HG03354 (cell line): ENCODE measurements around the gene CRELD1.
"Not testable (repeated sequence)": the region's sequence is repeated elsewhere in the genome, so short reads cannot be mapped to it uniquely, and the experiment has no call there.

Source experiments
- ATAC-seq: cut with Tn5 transposase; IDR thresholded peaks from one replicate; pipeline ENCODE4 v1.9.1; 2021; ENCODE audit warnings: mild to moderate bottlenecking; ENCODE audit not compliant: unreplicated experiment, poor library complexity, severe bottlenecking

Gene CRELD1

DNA sequence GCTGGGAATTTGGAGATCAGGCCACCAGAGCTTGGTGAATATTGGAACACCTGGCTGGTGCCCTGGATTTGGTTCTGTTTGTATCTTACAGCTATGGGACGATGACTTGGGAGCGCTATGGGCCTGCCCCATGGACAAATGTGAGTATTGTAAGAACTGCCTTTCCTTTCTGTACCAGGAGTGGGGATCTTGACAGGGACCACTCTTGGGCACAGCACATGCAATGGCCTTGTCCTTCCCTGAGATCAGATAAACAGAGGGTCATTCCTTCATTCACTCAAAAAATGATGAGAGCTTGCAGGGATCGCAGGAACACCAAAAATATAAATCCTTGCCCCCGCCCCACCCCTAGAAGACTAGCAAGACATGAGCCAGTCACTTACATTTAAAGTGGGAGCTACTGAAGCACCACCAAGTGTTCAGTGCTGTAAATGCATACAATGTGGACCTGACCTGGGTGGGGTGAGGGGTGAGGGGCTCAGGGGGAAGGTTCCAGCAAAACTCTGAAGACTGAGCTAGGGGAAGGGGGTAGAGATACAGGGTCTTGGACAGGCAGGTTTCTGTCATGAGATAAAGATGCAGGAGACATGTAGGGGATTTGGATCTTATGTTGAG, 2.7 kb upstream of the CRELD1 start:
- no peak for ATAC-seq

DNA sequence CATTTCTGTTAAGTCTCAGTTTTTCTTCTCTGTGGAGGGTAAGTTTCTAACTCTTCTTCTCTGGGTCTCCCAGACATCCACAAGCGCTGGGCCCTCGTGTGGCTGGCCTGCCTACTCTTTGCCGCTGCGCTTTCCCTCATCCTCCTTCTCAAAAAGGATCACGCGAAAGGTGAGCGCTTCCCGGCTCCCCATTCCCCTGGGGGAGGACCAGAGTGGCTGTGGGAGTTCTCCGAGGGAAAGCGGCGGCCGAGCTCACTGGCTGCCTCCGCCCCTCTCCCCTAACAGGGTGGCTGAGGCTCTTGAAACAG, 1.1 kb upstream of the CRELD1 start:
- ATAC-seq: no peak

DNA sequence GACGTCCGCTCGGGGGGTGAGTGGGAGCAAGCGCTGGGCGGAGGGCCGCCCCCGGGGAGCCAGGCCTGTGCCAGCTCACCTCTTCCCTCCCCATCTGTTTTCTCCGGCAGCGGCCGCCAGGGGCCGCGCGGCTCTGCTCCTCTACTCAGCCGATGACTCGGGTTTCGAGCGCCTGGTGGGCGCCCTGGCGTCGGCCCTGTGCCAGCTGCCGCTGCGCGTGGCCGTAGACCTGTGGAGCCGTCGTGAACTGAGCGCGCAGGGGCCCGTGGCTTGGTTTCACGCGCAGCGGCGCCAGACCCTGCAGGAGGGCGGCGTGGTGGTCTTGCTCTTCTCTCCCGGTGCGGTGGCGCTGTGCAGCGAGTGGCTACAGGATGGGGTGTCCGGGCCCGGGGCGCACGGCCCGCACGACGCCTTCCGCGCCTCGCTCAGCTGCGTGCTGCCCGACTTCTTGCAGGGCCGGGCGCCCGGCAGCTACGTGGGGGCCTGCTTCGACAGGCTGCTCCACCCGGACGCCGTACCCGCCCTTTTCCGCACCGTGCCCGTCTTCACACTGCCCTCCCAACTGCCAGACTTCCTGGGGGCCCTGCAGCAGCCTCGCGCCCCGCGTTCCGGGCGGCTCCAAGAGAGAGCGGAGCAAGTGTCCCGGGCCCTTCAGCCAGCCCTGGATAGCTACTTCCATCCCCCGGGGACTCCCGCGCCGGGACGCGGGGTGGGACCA, 632 bp upstream of the CRELD1 start:
- ATAC-seq: peak; percentile 72

DNA sequence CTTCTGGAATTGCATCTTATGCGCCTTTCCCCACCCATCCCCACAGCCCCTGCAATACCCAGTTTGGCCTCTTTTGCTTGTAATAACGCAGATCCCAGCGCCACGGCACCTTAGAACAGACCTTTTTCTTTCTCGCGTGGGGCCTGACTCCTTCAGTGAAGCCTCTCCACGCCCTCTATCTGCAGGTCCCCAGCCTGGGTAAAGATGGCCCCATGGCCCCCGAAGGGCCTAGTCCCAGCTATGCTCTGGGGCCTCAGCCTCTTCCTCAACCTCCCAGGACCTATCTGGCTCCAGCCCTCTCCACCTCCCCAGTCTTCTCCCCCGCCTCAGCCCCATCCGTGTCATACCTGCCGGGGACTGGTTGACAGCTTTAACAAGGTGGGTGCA, 594 bp downstream of the CRELD1 start:
- ATAC-seq: no peak

DNA sequence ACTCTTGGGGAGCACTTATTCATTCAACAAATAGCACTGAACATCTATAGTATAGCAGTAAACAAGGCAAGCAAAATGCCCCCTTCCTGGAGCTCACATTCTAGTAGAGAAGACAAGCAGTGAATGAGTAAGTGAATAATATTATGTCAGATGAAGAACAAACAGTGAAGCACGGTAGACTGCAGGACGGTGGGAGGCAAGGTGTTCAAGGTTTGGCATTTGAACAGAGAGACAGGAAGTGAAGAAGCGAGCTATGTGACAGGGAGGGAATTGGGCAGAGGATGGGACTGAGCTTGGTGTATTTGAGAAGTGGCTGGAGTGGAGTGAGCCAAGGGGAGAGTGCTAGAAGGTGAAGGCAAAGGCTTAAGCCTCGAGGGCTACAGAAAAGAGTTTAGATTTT, 1.4 kb downstream of the CRELD1 start:
- no peak for ATAC-seq

DNA sequence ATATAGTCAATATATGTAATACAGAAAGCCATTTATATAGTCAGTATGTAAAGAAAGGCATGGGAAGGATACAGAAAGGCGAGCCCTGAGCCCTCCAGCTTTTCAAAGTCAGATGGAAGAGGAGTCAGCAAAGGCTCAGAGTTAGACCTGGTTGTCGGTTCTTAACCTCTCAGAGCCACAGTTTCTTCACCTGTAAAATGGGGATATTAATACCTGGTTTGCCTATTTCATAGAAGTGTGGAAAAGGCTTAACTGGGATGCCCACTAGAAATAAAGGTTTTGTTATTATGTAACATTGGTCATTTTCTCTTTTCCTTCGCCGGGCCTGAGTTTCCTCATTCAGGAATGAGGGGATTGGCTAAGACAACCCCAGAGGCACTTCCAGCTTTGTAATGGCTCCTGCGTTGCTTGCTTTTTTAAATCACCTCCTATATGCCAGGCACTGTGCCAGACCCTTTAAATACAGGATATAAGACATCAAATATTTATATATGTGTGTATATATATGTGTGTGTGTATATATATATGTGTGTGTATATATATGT, 2.4 kb downstream of the CRELD1 start:
- no peak for ATAC-seq

DNA sequence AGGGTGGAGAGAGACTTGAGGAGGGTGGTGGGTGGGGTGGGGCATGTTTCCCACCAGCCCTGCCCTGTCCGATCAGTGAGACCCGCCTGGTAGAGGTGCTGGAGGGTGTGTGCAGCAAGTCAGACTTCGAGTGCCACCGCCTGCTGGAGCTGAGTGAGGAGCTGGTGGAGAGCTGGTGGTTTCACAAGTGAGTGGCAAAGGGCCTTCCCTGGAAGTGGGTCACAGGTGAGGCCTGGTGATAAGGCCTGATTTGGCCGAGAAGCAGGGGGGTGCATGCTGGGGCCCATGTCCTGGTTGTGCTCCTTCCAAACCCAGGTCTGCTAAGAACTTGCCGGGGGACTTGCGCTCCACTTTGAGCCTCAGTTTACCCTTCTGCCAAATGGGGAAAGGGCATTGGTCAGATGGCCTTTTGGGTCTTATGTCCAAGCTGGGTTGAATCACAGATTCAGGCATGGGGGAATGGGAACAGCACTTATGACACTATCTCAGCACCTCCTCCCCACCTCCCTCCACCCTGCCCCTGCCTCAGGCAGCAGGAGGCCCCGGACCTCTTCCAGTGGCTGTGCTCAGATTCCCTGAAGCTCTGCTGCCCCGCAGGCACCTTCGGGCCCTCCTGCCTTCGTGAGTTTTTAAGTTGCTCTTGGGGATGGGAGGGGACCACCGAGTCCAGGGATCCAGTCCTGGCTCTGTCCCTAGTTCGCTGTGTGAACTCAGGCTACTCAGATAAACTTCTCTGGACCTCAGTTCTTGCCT, 4.0 kb downstream of the CRELD1 start:
- no peak for ATAC-seq

DNA sequence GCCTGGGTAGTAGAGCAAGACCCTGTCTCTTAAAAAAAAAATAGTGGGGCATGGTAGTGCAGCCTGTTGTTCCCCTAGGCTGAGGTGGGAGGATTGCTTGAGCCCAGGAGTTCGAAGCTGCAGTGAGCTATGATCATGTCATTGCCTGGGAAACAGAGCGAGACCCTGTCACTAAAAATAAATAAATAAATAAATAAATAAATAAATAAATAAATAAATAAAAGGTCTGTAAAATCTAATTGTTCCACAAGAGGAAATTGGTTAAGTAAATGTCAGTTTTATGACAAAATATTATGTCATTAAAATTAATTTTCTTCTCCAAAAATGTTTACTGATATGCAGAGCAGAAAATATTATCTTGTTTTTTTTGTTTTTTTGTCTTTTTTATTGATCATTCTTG, 5.3 kb downstream of the CRELD1 start:
- no peak for ATAC-seq

DNA sequence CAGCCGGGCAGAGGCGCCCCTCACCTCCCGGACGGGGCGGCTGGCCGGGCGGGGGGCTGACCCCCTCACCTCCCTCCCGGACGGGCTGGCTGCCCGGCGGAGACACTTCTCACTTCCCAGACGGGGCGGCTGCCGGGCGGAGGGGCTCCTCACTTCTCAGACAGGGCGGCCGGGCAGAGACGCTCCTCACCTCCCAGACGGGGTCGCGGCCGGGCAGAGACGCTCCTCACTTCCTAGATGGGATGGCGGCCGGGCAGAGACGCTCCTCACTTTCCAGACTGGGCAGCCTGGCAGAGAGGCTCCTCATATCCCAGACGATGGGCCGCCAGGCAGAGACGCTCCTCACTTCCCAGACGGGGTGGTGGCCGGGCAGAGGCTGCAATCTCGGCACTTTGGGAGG, 6.3 kb downstream of the CRELD1 start:
- not testable (repeated sequence) for ATAC-seq

DNA sequence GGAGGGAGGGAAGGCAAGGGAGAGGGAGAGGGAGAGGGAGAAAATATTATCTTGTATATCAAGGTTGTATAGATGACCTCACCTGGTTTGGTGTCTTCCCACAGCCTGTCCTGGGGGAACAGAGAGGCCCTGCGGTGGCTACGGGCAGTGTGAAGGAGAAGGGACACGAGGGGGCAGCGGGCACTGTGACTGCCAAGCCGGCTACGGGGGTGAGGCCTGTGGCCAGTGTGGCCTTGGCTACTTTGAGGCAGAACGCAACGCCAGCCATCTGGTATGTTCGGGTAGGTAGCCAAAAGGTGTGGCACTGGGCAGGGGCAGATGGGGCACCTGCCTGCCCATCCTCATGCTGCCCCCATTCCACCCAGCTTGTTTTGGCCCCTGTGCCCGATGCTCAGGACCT, 7.1 kb downstream of the CRELD1 start:
- no peak for ATAC-seq

DNA sequence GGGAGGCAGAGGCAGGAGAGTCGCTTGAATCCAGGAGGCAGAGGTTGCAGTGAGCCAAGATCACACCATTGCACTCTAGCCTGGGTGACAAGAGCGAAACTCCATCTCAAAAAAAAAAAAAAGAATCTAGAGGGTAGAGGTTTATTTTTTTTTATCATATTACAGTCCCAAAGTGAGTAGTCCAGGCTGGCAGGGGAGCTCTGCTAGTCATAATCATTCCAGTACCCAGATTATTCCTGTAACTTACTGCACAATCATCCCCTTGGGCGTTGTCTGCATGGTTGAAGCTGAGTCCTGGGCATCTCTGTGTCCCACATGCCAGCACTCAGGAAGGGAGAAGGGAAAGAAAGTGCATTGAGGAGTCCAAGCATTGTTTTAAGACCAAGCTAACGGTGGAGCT, 8.5 kb downstream of the CRELD1 start:
- no peak for ATAC-seq

DNA sequence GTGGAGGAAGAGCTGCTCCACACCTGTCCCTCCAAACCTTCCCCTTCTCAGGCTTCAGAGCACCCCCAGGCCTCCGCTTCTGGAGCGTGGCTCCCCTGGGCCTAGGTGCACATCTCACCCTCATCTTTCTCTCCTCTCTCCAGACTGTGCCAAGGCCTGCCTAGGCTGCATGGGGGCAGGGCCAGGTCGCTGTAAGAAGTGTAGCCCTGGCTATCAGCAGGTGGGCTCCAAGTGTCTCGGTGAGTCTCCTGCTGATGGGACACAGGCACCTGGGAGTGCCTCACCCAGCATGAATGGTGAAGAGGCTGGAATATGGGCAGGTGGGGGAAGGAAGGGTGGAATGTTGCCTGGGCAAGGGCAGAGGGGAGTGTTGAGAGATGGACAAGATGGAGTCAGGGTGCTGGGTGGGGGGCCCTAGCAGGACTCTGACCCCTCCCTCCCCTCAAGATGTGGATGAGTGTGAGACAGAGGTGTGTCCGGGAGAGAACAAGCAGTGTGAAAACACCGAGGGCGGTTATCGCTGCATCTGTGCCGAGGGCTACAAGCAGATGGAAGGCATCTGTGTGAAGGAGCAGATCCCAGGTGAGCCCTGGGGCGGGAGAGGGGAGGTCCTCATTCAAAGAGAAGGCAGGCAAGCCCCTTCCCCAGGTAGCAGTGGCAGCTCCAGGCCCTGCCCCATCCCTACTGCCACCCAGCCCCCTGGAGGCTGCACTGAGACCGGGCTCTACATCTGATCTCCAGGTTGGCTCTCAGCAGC, 9.5 kb downstream of the CRELD1 start:
- ATAC-seq: no peak

DNA sequence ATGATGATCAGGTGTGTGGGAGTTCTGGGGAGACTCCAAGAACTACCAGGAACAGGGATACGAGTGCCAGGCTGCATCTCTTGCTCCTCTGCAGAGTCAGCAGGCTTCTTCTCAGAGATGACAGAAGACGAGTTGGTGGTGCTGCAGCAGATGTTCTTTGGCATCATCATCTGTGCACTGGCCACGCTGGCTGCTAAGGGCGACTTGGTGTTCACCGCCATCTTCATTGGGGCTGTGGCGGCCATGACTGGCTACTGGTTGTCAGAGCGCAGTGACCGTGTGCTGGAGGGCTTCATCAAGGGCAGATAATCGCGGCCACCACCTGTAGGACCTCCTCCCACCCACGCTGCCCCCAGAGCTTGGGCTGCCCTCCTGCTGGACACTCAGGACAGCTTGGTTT, 10.6 kb downstream of the CRELD1 start:
- no peak for ATAC-seq

DNA sequence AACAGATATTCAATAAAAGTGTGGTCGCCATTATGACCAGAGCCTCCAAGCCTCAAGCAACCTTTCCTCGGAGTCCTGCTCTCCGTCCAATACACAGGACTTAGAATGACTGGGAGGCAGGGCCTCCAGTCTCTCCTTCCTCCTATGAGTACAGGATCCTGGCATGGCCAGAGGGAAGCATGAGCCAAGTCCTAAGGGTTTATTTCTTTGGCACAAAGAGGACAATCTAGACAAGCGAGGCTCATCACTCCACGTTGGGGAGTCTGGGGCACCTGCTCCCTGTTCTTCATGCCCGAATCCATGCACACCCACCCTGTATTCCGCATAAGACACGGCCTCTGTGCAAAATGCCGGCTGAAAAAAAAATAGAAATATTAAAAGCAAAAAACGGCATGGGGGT, 11.7 kb downstream of the CRELD1 start:
- ATAC-seq: no peak

DNA sequence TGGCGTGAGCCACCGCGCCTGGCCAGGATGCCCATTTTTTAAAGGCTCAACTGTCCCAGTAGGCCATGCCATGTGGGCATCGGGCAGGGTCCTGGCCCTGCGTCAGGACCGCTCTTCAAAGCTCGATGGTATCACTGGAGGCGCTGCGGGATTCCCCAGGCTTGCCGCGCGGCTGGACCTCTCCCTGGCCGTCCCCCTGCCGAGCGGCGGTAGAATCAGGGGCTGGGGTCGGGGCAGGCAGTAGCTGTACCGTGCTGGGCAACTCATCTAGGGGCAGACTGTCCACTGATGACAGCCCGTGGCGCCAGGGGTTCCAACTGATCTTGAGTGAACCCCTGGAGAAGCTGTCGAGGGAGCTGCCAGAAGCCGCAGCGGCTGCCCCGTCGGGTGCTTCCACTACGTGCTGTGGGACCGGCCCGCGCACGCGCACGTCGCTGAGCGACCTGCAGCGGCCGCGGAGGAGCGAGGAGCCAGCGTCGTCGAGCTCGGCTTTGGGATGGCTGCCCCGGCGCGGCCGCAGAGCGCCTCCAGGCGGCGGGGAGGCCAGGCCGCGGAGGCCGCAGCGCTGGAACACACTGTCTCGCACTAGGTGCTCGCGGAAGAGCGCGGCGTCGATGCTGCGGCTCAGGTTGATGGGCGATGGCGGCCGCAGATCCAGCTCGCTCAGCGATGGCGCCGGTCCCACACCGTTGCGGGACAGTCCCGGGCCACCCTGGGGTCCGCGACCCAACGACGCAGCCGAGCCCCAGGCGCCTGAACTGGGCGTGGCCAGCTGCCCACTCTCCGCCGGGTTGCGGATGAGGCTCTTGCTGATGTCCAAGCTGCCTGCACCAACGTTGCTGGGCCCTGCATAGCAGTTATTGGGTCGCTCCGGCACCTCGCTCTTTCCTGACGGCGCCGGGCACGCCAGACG, 12.7 kb downstream of the CRELD1 start:
- peak; percentile 49 for ATAC-seq

DNA sequence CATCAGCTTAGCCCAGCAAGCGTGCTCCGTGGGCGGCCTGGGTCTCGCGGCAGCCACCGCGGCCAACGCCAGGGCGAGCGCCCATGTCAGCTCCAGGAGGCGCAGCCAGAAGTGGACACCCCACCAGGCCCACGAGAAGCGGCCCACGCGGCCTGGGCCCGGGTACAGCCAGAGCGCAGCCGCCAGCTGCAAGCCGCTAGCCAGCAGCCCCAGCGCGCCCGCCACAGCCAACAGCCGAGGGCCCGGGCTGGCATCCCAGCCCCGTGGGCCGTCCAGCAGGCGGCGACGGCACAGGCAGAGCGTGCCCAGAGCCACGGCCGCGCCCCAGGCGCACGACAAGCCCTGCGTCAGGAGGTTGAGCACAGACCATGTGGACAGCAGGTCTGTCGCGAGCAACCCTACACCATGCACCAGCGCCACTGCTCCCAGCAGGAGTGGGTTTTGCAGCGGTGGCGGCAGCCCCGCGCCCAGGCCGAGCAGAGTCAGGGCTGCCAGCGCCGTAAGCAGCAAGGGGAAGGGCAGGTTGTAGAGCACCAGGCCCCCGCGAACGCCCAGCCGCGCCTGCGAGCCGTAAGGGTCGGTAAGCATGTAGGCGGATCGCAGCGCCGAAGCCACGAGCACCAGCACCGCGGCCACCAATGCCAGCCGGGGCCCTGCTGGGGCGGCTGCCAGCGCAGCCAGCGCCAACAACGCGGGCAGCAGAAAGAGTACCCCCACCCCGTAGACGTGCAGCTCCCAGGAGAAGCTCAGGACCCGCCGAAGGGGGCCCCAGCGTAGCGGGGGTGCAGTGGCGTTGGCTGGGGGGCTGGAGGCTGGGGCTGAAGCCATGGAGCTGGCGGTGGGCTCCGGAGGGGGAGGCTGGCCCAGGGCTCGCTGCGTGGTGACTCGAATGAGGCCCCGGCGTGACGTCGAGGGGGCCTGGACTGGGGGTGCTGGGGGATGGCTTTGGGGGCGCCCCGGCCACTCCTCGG, 13.7 kb downstream of the CRELD1 start:
- ATAC-seq: no peak

DNA sequence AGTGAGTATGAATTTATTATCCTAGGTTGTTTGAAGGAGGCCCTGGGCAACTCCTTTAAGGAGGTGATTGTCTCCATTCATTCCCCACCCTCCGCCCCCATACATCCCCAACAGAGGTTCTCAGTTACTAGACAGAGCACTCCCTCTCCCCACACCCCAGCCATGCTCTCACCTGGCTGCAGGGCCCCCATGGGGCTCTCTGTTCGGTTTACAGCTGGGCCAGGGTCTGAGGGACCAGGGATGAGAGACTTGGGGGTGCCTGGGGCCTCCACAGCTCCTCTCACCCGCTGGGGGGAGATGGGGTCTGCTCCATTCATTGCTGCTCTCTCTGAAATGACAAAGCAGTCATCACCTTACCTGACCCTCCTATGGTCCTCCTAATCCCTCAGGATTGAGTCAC, 15.0 kb downstream of the CRELD1 start:
- no peak for ATAC-seq

DNA sequence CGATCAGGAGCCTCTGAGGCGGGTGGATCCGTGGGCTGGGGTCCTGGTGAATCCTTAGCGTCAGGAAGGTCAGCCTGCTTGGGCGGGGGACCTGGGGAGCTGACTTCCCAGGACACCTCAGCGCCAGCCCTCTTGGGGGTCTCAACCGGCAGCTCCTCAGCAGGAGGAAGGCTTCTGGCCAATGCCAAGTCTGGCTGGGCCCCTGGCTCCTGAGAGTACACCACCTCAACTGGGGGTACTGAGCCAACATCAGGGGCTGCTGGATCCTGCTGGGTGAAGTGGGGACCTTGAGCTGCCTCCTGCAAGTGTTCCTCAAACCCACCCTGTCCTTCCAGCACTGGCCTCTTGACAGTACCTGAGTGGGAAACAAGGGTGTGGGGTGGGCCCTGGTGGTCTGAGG, 15.5 kb downstream of the CRELD1 start:
- ATAC-seq: no peak
